H9 (cell line): Measurements from ENCODE around the gene TMEM14C. TPM values are rescaled to one million over a fixed set of nuclear protein-coding genes. Genes with fewer than 3 reads are reported as not detected.
A peak's percentile ranks its signal among the peaks of the same experiment; 100 is the strongest.
"Not testable (repeated sequence)": the region's sequence is repeated elsewhere in the genome, so short reads cannot be mapped to it uniquely, and the experiment has no call there.

ENCODE experiments used
- DNase-seq: peaks from one replicate; pipeline ENCODE4 v3.0.0-alpha.2; 2017
- H2AFZ ChIP-seq: one replicate; pipeline ENCODE4 v1.6.1; 2013; ENCODE audit warnings: mild to moderate bottlenecking, low read length, control low read depth, moderate library complexity
- H2AK5ac ChIP-seq: 2 replicates; pipeline ENCODE4 v1.6.1; 2013; ENCODE audit warnings: low read length, control low read depth, mixed read lengths; ENCODE audit not compliant: insufficient read length
- H2BK120ac ChIP-seq: one replicate; pipeline ENCODE4 v1.6.1; 2013; ENCODE audit warnings: low read depth, mild to moderate bottlenecking, low read length, control low read depth, inconsistent platforms; ENCODE audit not compliant: poor library complexity, severe bottlenecking
- H2BK12ac ChIP-seq: 2 replicates; pipeline ENCODE4 v1.6.1; 2013; ENCODE audit warnings: low read length, control low read depth, mixed read lengths, low read depth; ENCODE audit not compliant: insufficient read length
- H2BK15ac ChIP-seq: 2 replicates; pipeline ENCODE4 v1.6.1; 2013; ENCODE audit warnings: low read depth, low read length, control low read depth
- H2BK20ac ChIP-seq: one replicate; pipeline ENCODE4 v1.6.1; 2013; ENCODE audit warnings: low read depth, mild to moderate bottlenecking, low read length, control low read depth, inconsistent platforms; ENCODE audit not compliant: poor library complexity, severe bottlenecking
- H2BK5ac ChIP-seq: 2 replicates; pipeline ENCODE4 v1.6.1; 2013; ENCODE audit warnings: low read length, control low read depth, mixed read lengths; ENCODE audit not compliant: insufficient read length
- H3K14ac ChIP-seq: 2 replicates; pipeline ENCODE4 v1.6.1; 2013; ENCODE audit warnings: low read length, control low read depth; ENCODE audit not compliant: insufficient read depth
- H3K18ac ChIP-seq: 2 replicates; pipeline ENCODE4 v1.6.1; 2013; ENCODE audit warnings: low read depth, mild to moderate bottlenecking, mixed read lengths, low read length, control low read depth; ENCODE audit not compliant: insufficient read length
- H3K23ac ChIP-seq: 2 replicates; pipeline ENCODE4 v1.6.1; 2013; ENCODE audit warnings: low read length, control low read depth, mixed read lengths, low read depth; ENCODE audit not compliant: insufficient read length
- H3K23me2 ChIP-seq: 2 replicates; pipeline ENCODE4 v1.6.1; 2013; ENCODE audit warnings: low read depth, mild to moderate bottlenecking, mixed read lengths, low read length, control low read depth; ENCODE audit not compliant: insufficient read length, poor library complexity, severe bottlenecking
- H3K27ac ChIP-seq: 2 replicates; pipeline ENCODE4 v1.5.1; 2013; ENCODE audit warnings: low read length, control low read depth, mixed read lengths, low read depth; ENCODE audit not compliant: insufficient read length
- H3K27me3 ChIP-seq: 2 replicates; pipeline ENCODE4 v1.6.1; 2013; ENCODE audit warnings: low read length, control low read depth, inconsistent platforms; ENCODE audit not compliant: insufficient read depth
- H3K4ac ChIP-seq: 2 replicates; pipeline ENCODE4 v1.6.1; 2013; ENCODE audit warnings: low read depth, mild to moderate bottlenecking, control low read depth, inconsistent platforms, low read length, moderate library complexity
- H3K4me1 ChIP-seq: 2 replicates; pipeline ENCODE4 v1.6.1; 2013; ENCODE audit warnings: low read length, control low read depth, inconsistent platforms; ENCODE audit not compliant: insufficient read depth
- H3K4me2 ChIP-seq: 2 replicates; pipeline ENCODE4 v1.6.1; 2013; ENCODE audit warnings: low read length, control low read depth, mixed read lengths; ENCODE audit not compliant: insufficient read length, insufficient read depth
- H3K56ac ChIP-seq: 2 replicates; pipeline ENCODE4 v1.6.1; 2013; ENCODE audit warnings: low read depth, mild to moderate bottlenecking, mixed read lengths, low read length, control low read depth; ENCODE audit not compliant: insufficient read length
- H3K79me1 ChIP-seq: 2 replicates; pipeline ENCODE4 v1.6.1; 2013; ENCODE audit warnings: low read depth, mild to moderate bottlenecking, moderate library complexity, low read length, control low read depth, inconsistent platforms; ENCODE audit not compliant: insufficient read depth, poor library complexity, severe bottlenecking
- H3K79me2 ChIP-seq: 2 replicates; pipeline ENCODE4 v1.6.1; 2013; ENCODE audit warnings: low read length, control low read depth, inconsistent platforms; ENCODE audit not compliant: insufficient read depth
- H3K9ac ChIP-seq: 2 replicates; pipeline ENCODE4 v1.6.1; 2013; ENCODE audit warnings: low read length, control low read depth, mixed read lengths; ENCODE audit not compliant: insufficient read length; ENCODE audit errors: extremely low read depth
- H3K9me3 ChIP-seq: one replicate; pipeline ENCODE4 v1.6.1; 2013; ENCODE audit warnings: low read depth, low read length, inconsistent platforms; ENCODE audit not compliant: control insufficient read depth
- H3T11ph ChIP-seq: one replicate; pipeline ENCODE4 v1.6.1; 2013; ENCODE audit warnings: mild to moderate bottlenecking, low read length, control low read depth, inconsistent platforms
- H4K20me1 ChIP-seq: one replicate; pipeline ENCODE4 v1.6.1; 2013; ENCODE audit not compliant: control insufficient read depth, insufficient read length, insufficient read depth
- H4K5ac ChIP-seq: 2 replicates; pipeline ENCODE4 v1.6.1; 2013; ENCODE audit warnings: low read depth, mild to moderate bottlenecking, mixed read lengths, low read length, control low read depth; ENCODE audit not compliant: insufficient read length
- H4K8ac ChIP-seq: replicated peaks from 2 replicates; pipeline ENCODE4 v1.6.1; 2013; ENCODE audit warnings: low read length, control low read depth, mixed read lengths, low read depth; ENCODE audit not compliant: insufficient read length
- H4K91ac ChIP-seq: 2 replicates; pipeline ENCODE4 v1.6.1; 2013; ENCODE audit warnings: low read depth, mild to moderate bottlenecking, moderate library complexity, mixed read lengths, low read length, control low read depth; ENCODE audit not compliant: insufficient read length
- H3K27ac Mint-ChIP-seq, 3 experiments: 2 replicates in 2 of 3; 3 replicates in 1 of 3; pipeline ENCODE4 v1.8.0; 2020 to 2021; ENCODE audit warnings: mixed read lengths in 3 of 3, mild to moderate bottlenecking in 1 of 3, moderate library complexity in 1 of 3
- H3K27me3 Mint-ChIP-seq: 2 replicates; pipeline ENCODE4 v1.8.0; 2021; ENCODE audit warnings: low read depth, mild to moderate bottlenecking, moderate library complexity, mixed read lengths
- H3K36me3 Mint-ChIP-seq, 3 experiments: 2 replicates in 2 of 3; 3 replicates in 1 of 3; pipeline ENCODE4 v1.8.0; 2020 to 2021; ENCODE audit warnings: low read depth in 3 of 3, mixed read lengths in 3 of 3; ENCODE audit not compliant: insufficient read depth in 1 of 3
- H3K4me1 Mint-ChIP-seq, 2 experiments: 2 replicates each; pipeline ENCODE4 v1.8.0; 2020; ENCODE audit warnings: mixed read lengths in 2 of 2
- H3K4me3 Mint-ChIP-seq, 2 experiments: 2 replicates in 1 of 2; 3 replicates in 1 of 2; pipeline ENCODE4 v1.8.0; 2020 to 2021; ENCODE audit warnings: mild to moderate bottlenecking in 2 of 2, mixed read lengths in 2 of 2, moderate library complexity in 1 of 2
- H3K9me3 Mint-ChIP-seq, 2 experiments: 2 replicates in 1 of 2; 3 replicates in 1 of 2; pipeline ENCODE4 v1.8.0; 2020; ENCODE audit warnings: mild to moderate bottlenecking in 2 of 2, mixed read lengths in 2 of 2, moderate library complexity in 1 of 2
- WGBS: extraction: QIAGEN DNeasy Blood & Tissue Kit; methylation state at CpG from one replicate; pipeline ENCODE4 v1.1.7; 2013; ENCODE audit warnings: missing lambda C conversion rate, low lambda C conversion rate, mixed read lengths; ENCODE audit not compliant: insufficient read length; ENCODE audit errors: extremely low coverage; 5-methylcytosine and 5-hydroxymethylcytosine counted together
- total RNA-seq: library from RNA; stranded (reverse); gene quantifications from 2 replicates; pipeline ENCODE4 v1.2.1, GENCODE V29; 2021

Gene TMEM14C
- total RNA-seq, 1 experiment from 2014 or later: 94.4 TPM

DNA sequence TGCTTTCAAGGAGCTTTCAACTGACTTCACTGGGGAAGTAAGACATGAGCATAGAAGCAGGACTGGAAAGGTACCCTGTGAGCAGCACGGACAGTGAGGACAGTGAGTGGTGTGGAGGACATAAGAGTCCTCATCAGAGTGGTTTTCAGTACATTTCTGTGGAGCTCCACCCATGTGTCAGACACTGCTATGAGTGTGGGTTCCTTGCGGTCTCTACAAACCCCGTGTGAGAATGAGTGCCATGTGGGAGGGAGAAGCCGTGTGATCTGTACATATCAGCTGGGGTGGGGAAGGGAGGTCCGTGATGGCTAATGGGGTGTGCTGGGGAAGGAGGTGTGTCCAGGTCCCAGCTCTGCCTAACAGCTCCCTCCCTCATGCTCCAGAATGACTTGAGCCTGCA is 28.9 kb downstream of the TMEM14C start:
- not testable (repeated sequence) for H2BK15ac ChIP-seq, H2BK120ac ChIP-seq, H2AFZ ChIP-seq, DNase-seq, H4K20me1 ChIP-seq, H3K18ac ChIP-seq, H3K23me2 ChIP-seq, H3K79me1 ChIP-seq, H3K27me3 ChIP-seq, H3K4me1 ChIP-seq, H3K4ac ChIP-seq, H2BK12ac ChIP-seq, H3K9ac ChIP-seq, H2BK20ac ChIP-seq, H3K23ac ChIP-seq, H4K5ac ChIP-seq, H3T11ph ChIP-seq, H3K27ac ChIP-seq, H2AK5ac ChIP-seq, H3K4me2 ChIP-seq, H3K9me3 Mint-ChIP-seq, H3K56ac ChIP-seq, H3K27me3 Mint-ChIP-seq, H4K8ac ChIP-seq, H2BK5ac ChIP-seq, H3K4me3 Mint-ChIP-seq, H4K91ac ChIP-seq, H3K9me3 ChIP-seq, H3K14ac ChIP-seq
- H3K79me2 ChIP-seq: peaks cover 26% of the 10 kb centered on the region; the same call in 1 of the 2 replicates
- WGBS: no CpG with 5 or more reads among the region's 5 CpGs
- H3K36me3 Mint-ChIP-seq: peaks cover 36 to 74% (median 71%) of the 10 kb centered on the region in 3 experiments
- peak overlapping the region in 2 of 3 experiments; percentile 64 to 65; a peak in 2 of 7 replicates for H3K27ac Mint-ChIP-seq
- peaks cover 13 to 20% of the 10 kb centered on the region in 2 experiments for H3K4me1 Mint-ChIP-seq
